ENCODE measurements around the gene TCN2.
A peak's percentile ranks its signal among the peaks of the same experiment; 100 is the strongest.

The TCN2 gene

GRCh38 chr22:30648825-30649224, 41.9 kb downstream of the TCN2 start:
- H3K27ac ChIP-seq (ENCODE audit: low read depth, low read length, severe bottlenecking): no peak overlapping the region
- WGBS, 2 experiments (ENCODE audit: insufficient coverage in 2 of 2): 100% methylated on average over 2 of the region's 3 CpGs; no CpG with 5 or more reads in 1 of the 2 experiments
- H3K4me1 ChIP-seq (ENCODE audit: control insufficient read depth, insufficient read depth, low read length, poor library complexity, severe bottlenecking): no peaks in the 10 kb centered on the region

DNA sequence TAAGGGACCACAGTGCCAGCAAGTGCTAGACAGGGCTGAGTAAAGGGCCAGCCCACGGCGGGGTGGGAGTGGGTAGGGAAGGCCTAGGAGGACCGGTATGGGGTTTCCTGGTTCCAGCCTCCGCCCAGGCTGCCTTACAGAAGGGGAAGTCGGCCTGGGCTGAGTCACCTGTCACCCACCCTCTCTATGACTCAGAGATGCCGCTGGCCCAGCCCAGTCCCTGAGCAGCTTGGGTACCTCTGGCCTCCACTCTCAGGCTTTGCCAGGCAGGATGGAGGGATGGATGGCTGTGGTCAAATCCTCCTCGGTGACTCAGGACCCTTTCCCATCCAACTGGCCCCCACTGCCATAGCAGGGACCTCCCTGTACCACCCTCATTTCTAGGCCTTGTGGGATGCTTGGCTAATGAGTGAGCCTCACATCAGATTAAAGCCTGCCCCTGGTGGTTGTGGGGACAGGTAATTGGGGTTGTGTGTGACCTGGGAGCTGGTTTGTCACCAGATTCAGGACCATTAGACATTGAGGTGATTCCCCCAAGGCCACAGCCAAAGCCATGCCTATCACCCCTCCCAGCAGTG, 42.5 kb downstream of the TCN2 start:
- Histone ChIP-seq H3K9me3 (ENCODE audit: control insufficient read depth, low read length) (no peaks in the 10 kb centered on the region), H3K4me1 (ENCODE audit: control insufficient read depth, insufficient read depth, low read length, poor library complexity, severe bottlenecking) (no peaks in the 10 kb centered on the region), H3K4me3 (ENCODE audit: extremely low read depth, insufficient read depth, low read length, poor library complexity, severe bottlenecking) (no peak overlapping the region), H3K27ac (ENCODE audit: low read depth, low read length, severe bottlenecking) (no peak overlapping the region), H3K36me3 (ENCODE audit: control insufficient read depth, insufficient read depth, low read length) (no peaks in the 10 kb centered on the region)
- WGBS, 2 experiments (ENCODE audit: insufficient coverage in 2 of 2): 56 to 77% methylated on average over 2 to 4 of the region's 7 CpGs

More at GRCh38 chr22:30648825-30649224, 41.9 kb downstream of the TCN2 start:
- Histone ChIP-seq H3K9me3 (ENCODE audit: control insufficient read depth, low read length) (no peaks in the 10 kb centered on the region), H3K4me3 (ENCODE audit: extremely low read depth, insufficient read depth, low read length, poor library complexity, severe bottlenecking) (no peak overlapping the region), H3K36me3 (ENCODE audit: control insufficient read depth, insufficient read depth, low read length) (no peaks in the 10 kb centered on the region)

DNA sequence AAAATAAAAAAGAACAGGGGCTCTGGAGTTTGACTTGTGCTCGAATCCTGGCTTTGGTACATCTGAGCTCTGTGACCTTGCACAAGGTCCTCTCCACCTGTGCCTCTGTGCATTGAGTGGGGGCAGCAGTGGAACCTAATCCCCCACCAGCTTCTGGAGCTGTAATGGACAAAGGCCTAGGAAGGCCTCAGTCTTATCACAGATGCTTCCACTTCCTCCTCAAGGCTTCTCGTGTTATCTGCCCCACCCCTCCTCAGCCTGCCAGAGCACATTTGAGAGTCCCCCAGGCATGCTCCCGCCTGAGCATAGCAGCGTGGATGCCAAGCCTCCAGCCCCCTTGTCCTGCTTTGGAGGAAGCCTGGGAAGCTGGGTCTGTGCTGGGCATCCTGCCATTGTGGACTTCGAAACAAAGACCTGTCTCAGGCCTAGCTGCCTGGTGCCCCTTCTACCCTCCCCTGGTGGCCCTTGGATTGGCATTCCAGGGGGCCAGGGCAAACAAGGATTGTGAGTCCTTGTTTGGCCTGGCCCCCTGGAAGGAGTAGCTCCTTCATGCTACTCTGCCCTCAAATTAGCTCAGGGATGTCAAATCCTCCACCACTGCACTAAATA, 43.6 kb downstream of the TCN2 start:
- Histone ChIP-seq H3K4me3 (ENCODE audit: extremely low read depth, insufficient read depth, low read length, poor library complexity, severe bottlenecking) (no peak overlapping the region), H3K9me3 (ENCODE audit: control insufficient read depth, low read length) (no peaks in the 10 kb centered on the region), H3K27ac (ENCODE audit: low read depth, low read length, severe bottlenecking) (no peak overlapping the region), H3K36me3 (ENCODE audit: control insufficient read depth, insufficient read depth, low read length) (no peaks in the 10 kb centered on the region), H3K4me1 (ENCODE audit: control insufficient read depth, insufficient read depth, low read length, poor library complexity, severe bottlenecking) (no peaks in the 10 kb centered on the region)
- WGBS, 2 experiments (ENCODE audit: insufficient coverage in 2 of 2): 82 to 83% methylated on average over 5 of the region's 5 CpGs

DNA sequence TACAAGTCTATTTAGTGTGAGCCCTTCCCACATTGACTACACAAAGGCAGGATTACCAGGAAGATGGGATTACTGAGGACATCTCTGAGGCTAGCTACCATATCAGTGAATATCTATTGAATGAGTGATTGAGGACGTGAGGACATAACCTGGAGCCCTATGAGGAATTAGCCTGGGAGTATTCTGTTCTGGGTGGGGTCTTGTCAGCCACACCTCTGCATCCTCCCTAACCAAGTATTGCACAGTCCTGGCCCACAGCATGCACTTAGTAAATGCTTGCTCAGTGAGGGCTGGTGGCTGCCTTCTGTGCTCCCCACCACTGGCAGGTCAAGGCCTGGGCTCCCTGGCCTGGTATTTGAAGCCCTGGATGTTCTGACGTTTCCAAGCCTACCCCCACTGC, 45.9 kb downstream of the TCN2 start:
- no peaks in the 10 kb centered on the region for H3K4me1 ChIP-seq (ENCODE audit: control insufficient read depth, insufficient read depth, low read length, poor library complexity, severe bottlenecking)
- WGBS, 2 experiments (ENCODE audit: insufficient coverage in 2 of 2): 67% methylated on average over 1 of the region's 2 CpGs; no CpG with 5 or more reads in 1 of the 2 experiments
- H3K27ac ChIP-seq (ENCODE audit: low read depth, low read length, severe bottlenecking): no peak overlapping the region
- no peak overlapping the region for H3K4me3 ChIP-seq (ENCODE audit: extremely low read depth, insufficient read depth, low read length, poor library complexity, severe bottlenecking)
- no peaks in the 10 kb centered on the region for H3K36me3 ChIP-seq (ENCODE audit: control insufficient read depth, insufficient read depth, low read length)
- H3K9me3 ChIP-seq (ENCODE audit: control insufficient read depth, low read length): no peaks in the 10 kb centered on the region

DNA sequence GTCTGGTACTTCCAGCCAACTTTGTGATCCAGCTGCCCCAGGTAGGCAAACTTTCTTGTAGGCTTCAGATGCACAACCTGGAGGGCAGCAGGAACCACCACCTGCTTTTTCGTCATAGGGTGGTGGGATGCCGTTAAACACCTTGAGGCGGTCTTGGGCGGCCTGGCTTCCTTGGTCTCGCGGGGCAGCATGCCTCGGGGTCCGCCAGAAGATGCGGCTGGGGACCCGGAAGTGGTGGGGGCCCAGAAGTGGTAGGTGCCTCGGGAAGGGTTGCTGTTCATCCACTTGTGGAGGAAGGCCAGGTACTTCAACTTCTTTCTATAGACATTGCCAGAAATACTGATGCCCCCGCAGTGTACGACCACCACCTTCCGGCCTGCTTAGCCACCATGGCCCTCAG, 47.4 kb downstream of the TCN2 start:
- no peak overlapping the region for H3K4me3 ChIP-seq (ENCODE audit: extremely low read depth, insufficient read depth, low read length, poor library complexity, severe bottlenecking)
- WGBS, 2 experiments (ENCODE audit: insufficient coverage in 2 of 2): 93 to 99% methylated on average over 14 of the region's 14 CpGs

DNA sequence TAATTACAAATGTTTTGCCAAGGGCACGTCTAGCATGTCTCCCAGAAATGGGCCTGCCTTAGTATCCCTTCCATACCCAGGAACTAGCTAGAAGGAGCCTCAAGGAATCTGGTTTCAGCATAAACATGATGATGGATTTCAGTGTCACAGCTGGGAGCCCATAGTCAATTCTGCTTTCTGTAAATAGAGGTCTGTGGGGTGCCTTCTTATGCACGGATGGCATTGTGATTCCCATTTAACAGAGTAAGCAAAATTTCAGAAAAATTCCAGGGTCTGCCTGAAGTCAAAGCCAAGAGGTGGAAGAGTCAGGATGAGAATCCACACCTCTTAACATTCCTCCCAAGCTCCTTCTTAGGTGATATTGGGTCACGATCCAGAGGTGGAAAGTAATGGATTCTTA, 48.6 kb downstream of the TCN2 start:
- 20 to 43% methylated on average over 1 to 2 of the region's 3 CpGs for WGBS, 2 experiments (ENCODE audit: insufficient coverage in 2 of 2)
- Histone ChIP-seq H3K36me3 (ENCODE audit: control insufficient read depth, insufficient read depth, low read length) (no peaks in the 10 kb centered on the region), H3K27ac (ENCODE audit: low read depth, low read length, severe bottlenecking) (no peak overlapping the region), H3K4me1 (ENCODE audit: control insufficient read depth, insufficient read depth, low read length, poor library complexity, severe bottlenecking) (no peaks in the 10 kb centered on the region), H3K4me3 (ENCODE audit: extremely low read depth, insufficient read depth, low read length, poor library complexity, severe bottlenecking) (no peak overlapping the region), H3K9me3 (ENCODE audit: control insufficient read depth, low read length) (no peaks in the 10 kb centered on the region)

More for the DNA sequence above, 47.4 kb downstream of the TCN2 start:
- Histone ChIP-seq H3K36me3 (ENCODE audit: control insufficient read depth, insufficient read depth, low read length) (no peaks in the 10 kb centered on the region), H3K9me3 (ENCODE audit: control insufficient read depth, low read length) (no peaks in the 10 kb centered on the region), H3K27ac (ENCODE audit: low read depth, low read length, severe bottlenecking) (no peak overlapping the region), H3K4me1 (ENCODE audit: control insufficient read depth, insufficient read depth, low read length, poor library complexity, severe bottlenecking) (no peaks in the 10 kb centered on the region)

- WGBS, 2 experiments (ENCODE audit: insufficient coverage in 2 of 2): 90 to 95% methylated on average over 4 of the region's 4 CpGs
- H3K4me3 ChIP-seq (ENCODE audit: extremely low read depth, insufficient read depth, low read length, poor library complexity, severe bottlenecking): no peak overlapping the region
- no peaks in the 10 kb centered on the region for H3K36me3 ChIP-seq (ENCODE audit: control insufficient read depth, insufficient read depth, low read length)
- no peak overlapping the region for H3K27ac ChIP-seq (ENCODE audit: low read depth, low read length, severe bottlenecking)
- peaks cover 4% of the 10 kb centered on the region for H3K4me1 ChIP-seq (ENCODE audit: control insufficient read depth, insufficient read depth, low read length, poor library complexity, severe bottlenecking)
- no peaks in the 10 kb centered on the region for H3K9me3 ChIP-seq (ENCODE audit: control insufficient read depth, low read length)
Measured at GRCh38 chr22:30662040-30662439, 55.1 kb downstream of the TCN2 start.

- Histone ChIP-seq H3K4me3 (ENCODE audit: extremely low read depth, insufficient read depth, low read length, poor library complexity, severe bottlenecking) (no peak overlapping the region), H3K27ac (ENCODE audit: low read depth, low read length, severe bottlenecking) (no peak overlapping the region), H3K4me1 (ENCODE audit: control insufficient read depth, insufficient read depth, low read length, poor library complexity, severe bottlenecking) (peaks cover 5% of the 10 kb centered on the region), H3K9me3 (ENCODE audit: control insufficient read depth, low read length) (no peaks in the 10 kb centered on the region), H3K36me3 (ENCODE audit: control insufficient read depth, insufficient read depth, low read length) (no peaks in the 10 kb centered on the region)
- WGBS, 2 experiments (ENCODE audit: insufficient coverage in 2 of 2): 94 to 97% methylated on average over 10 to 13 of the region's 13 CpGs
Measured at GRCh38 chr22:30664798-30665197, 57.8 kb downstream of the TCN2 start.

- Histone ChIP-seq H3K9me3 (ENCODE audit: control insufficient read depth, low read length) (no peaks in the 10 kb centered on the region), H3K36me3 (ENCODE audit: control insufficient read depth, insufficient read depth, low read length) (no peaks in the 10 kb centered on the region), H3K27ac (ENCODE audit: low read depth, low read length, severe bottlenecking) (no peak overlapping the region), H3K4me3 (ENCODE audit: extremely low read depth, insufficient read depth, low read length, poor library complexity, severe bottlenecking) (no peak overlapping the region), H3K4me1 (ENCODE audit: control insufficient read depth, insufficient read depth, low read length, poor library complexity, severe bottlenecking) (peaks cover 5% of the 10 kb centered on the region)
- 60 to 95% methylated on average over 1 to 2 of the region's 2 CpGs for WGBS, 2 experiments (ENCODE audit: insufficient coverage in 2 of 2)
Measured at GRCh38 chr22:30665266-30665665, 58.3 kb downstream of the TCN2 start.

DNA sequence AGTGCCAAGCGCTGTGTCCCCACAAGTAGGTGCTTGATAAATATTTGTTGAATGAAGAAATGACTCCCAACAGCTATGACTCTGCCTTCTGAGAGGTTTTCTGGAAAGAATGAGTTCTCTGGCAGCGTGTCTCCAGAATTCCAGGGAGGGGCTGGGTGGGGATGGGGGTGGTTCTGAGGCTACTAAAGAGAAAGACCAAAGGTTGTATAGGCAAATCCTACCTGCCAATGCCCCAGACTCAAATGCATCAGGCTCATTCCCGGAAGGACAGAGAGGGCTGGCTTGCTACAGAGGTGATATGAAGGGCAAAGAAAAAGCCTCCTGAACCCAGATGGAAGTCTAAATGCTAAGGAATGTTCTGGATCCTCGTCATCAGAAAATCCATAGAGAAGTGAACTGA, 58.8 kb downstream of the TCN2 start:
- Histone ChIP-seq H3K9me3 (ENCODE audit: control insufficient read depth, low read length) (no peaks in the 10 kb centered on the region), H3K36me3 (ENCODE audit: control insufficient read depth, insufficient read depth, low read length) (no peaks in the 10 kb centered on the region), H3K4me3 (ENCODE audit: extremely low read depth, insufficient read depth, low read length, poor library complexity, severe bottlenecking) (no peak overlapping the region), H3K27ac (ENCODE audit: low read depth, low read length, severe bottlenecking) (no peak overlapping the region), H3K4me1 (ENCODE audit: control insufficient read depth, insufficient read depth, low read length, poor library complexity, severe bottlenecking) (peaks cover 5% of the 10 kb centered on the region)
- WGBS, 2 experiments (ENCODE audit: insufficient coverage in 2 of 2): 87 to 93% methylated on average over 2 of the region's 4 CpGs

DNA sequence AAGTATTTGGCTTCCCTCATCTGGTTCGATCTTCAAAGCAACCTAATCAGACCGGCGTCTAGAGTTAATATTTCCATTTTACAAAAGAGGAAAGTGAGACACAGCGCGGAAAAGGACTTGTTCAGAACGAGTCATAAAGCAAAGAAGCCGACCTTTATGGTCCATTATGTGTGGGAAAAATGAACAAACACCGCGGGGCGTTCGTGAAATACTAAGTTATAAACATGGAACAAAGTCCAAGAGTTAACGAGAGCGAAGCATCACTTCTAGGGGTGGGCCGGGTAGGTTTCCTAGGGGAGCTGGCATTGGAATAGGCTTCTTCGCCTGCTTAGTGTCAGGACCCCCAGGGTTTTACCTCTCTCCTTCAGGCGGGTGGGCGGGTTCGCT, 60.1 kb downstream of the TCN2 start:
- Histone ChIP-seq H3K36me3 (ENCODE audit: control insufficient read depth, insufficient read depth, low read length) (no peaks in the 10 kb centered on the region), H3K27ac (ENCODE audit: low read depth, low read length, severe bottlenecking) (no peak overlapping the region), H3K4me3 (ENCODE audit: extremely low read depth, insufficient read depth, low read length, poor library complexity, severe bottlenecking) (peak overlapping the region; percentile 61), H3K9me3 (ENCODE audit: control insufficient read depth, low read length) (no peaks in the 10 kb centered on the region), H3K4me1 (ENCODE audit: control insufficient read depth, insufficient read depth, low read length, poor library complexity, severe bottlenecking) (peaks cover 5% of the 10 kb centered on the region)
- 18 to 27% methylated on average over 17 to 18 of the region's 18 CpGs for WGBS, 2 experiments (ENCODE audit: insufficient coverage in 2 of 2)
